GM18909 (cell line): ENCODE measurements around the gene MRTFB.
A peak's percentile ranks its signal among the peaks of the same experiment; 100 is the strongest.
"Not testable (repeated sequence)": the region's sequence is repeated elsewhere in the genome, so short reads cannot be mapped to it uniquely, and the experiment has no call there.

Experiments used
- ATAC-seq: cut with Tn5 transposase; IDR thresholded peaks from one replicate; pipeline ENCODE4 v1.9.1; 2021; ENCODE audit warnings: mild to moderate bottlenecking; ENCODE audit not compliant: unreplicated experiment, poor library complexity

Gene MRTFB

GRCh38 chr16:14181371-14182050 is 110.4 kb downstream of the MRTFB start:
- no peak for ATAC-seq

- no peak for ATAC-seq
Observed at GRCh38 chr16:14182999-14183398, 111.9 kb downstream of the MRTFB start.

- not testable (repeated sequence) for ATAC-seq
Observed at GRCh38 chr16:14183962-14184361, 112.8 kb downstream of the MRTFB start.

- ATAC-seq: no peak
Observed at GRCh38 chr16:14186007-14186794, 115.1 kb downstream of the MRTFB start.

- ATAC-seq: no peak
Observed at GRCh38 chr16:14186795-14187221, 115.7 kb downstream of the MRTFB start.

- no peak for ATAC-seq
Observed at GRCh38 chr16:14187517-14188338, 116.6 kb downstream of the MRTFB start.

GRCh38 chr16:14193316-14193871 is 122.3 kb downstream of the MRTFB start:
- peak; percentile 91 for ATAC-seq

GRCh38 chr16:14194721-14195120 is 123.6 kb downstream of the MRTFB start:
- no peak for ATAC-seq

- no peak for ATAC-seq
Observed at GRCh38 chr16:14196011-14196410, 124.9 kb downstream of the MRTFB start.

GRCh38 chr16:14196539-14196938 is 125.4 kb downstream of the MRTFB start:
- ATAC-seq: no peak

GRCh38 chr16:14198012-14198411 is 126.9 kb downstream of the MRTFB start:
- no peak for ATAC-seq

GRCh38 chr16:14198572-14198971 is 127.5 kb downstream of the MRTFB start:
- no peak for ATAC-seq

- ATAC-seq: no peak
Observed at GRCh38 chr16:14199199-14199598, 128.1 kb downstream of the MRTFB start.

- ATAC-seq: no peak
Observed at GRCh38 chr16:14199624-14200023, 128.5 kb downstream of the MRTFB start.

- no peak for ATAC-seq
Observed at GRCh38 chr16:14202095-14202494, 131.0 kb downstream of the MRTFB start.

GRCh38 chr16:14202697-14203096 is 131.6 kb downstream of the MRTFB start:
- no peak for ATAC-seq

- ATAC-seq: no peak
Observed at GRCh38 chr16:14203166-14203565, 132.0 kb downstream of the MRTFB start.

GRCh38 chr16:14205666-14206065 is 134.5 kb downstream of the MRTFB start:
- no peak for ATAC-seq

- ATAC-seq: no peak
Observed at GRCh38 chr16:14211856-14212543, 140.9 kb downstream of the MRTFB start.

GRCh38 chr16:14215941-14216340 is 144.8 kb downstream of the MRTFB start:
- ATAC-seq: no peak
